ENCODE measurements around the gene TMEM101.

The TMEM101 gene

DNA sequence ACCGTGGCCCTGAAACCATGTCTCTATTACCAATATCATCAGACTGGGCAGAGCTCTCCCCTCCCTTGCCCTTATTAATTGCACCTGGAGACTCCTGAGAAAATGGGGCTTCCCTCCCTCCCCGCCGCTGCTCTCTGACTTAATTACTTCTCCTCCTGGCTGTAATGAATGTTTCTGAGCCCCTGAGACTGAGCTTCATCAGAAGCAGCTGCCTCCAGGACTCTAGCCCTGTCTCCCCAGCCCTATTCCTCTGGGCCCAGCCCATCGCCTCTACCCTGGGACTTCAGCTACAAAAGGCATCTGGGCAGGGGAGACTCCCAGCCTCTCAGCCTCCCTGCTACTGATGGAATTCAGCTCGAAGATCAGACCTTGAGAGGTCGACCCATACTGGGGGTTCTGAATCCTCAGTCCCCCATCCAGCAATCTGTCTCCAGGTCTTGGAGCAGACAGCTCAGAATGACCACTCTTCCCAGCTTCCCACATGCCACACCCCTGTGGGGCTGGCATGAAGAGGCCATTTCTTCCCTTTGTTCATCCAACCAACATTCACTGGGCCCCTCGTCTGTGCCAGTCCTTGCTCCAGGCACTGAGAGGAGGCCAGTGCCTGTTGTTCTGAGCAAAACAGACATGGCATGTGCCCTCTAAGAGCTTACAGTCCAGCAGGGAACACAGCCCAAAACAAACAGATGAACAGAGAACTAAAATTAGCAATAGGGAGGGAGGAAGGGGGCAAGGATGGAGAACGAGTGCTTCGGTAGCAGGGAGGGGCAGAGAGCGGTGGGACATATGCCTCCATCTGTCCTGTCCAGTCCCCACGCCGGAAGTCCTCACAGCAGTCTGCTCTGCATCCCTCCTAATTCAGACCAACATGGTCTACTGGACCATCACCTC is 27.4 kb downstream of the TMEM101 start:
- TF ChIP-seq, protein P1, sequence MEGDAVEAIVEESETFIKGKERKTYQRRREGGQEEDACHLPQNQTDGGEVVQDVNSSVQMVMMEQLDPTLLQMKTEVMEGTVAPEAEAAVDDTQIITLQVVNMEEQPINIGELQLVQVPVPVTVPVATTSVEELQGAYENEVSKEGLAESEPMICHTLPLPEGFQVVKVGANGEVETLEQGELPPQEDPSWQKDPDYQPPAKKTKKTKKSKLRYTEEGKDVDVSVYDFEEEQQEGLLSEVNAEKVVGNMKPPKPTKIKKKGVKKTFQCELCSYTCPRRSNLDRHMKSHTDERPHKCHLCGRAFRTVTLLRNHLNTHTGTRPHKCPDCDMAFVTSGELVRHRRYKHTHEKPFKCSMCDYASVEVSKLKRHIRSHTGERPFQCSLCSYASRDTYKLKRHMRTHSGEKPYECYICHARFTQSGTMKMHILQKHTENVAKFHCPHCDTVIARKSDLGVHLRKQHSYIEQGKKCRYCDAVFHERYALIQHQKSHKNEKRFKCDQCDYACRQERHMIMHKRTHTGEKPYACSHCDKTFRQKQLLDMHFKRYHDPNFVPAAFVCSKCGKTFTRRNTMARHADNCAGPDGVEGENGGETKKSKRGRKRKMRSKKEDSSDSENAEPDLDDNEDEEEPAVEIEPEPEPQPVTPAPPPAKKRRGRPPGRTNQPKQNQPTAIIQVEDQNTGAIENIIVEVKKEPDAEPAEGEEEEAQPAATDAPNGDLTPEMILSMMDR (IDR thresholded peaks at IDR 0.05) = no peak

DNA sequence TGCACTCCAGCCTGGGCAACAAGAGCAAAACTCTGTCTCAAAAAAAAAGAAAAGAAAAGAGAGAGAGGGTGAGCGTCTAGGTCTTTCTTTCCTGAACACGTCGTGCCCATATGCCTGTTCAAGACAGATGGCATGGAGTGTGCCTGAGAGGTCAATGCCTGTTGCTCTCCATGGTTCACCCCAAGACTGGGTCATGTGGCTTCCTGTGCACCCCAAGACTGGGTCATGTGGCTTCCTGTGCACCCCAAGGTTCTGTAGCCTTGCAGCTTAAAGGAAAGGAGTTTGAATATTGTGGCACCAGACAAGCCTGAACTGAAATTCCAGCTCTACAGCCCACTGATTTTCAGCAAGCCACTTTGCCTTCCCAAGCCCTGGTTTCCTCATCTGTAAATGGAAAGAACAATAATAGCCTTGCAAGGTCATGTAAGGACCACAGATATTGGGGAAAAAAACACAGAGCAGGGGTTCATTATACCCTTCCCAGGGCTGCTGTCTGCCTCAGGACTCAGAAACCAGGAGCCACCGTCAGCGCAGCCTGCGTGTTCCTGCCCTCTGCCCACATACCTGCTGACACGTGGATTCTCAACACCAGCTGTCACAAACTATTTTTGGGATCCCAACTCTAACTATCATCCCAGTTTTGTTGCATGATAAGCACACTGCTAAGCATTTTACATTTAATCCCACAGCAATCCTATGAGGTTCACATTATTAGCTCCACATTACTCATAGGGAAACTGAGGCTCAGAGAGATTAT is 28.4 kb downstream of the TMEM101 start:
- TF ChIP-seq, protein P1 (IDR thresholded peaks at IDR 0.05) = no peak

DNA sequence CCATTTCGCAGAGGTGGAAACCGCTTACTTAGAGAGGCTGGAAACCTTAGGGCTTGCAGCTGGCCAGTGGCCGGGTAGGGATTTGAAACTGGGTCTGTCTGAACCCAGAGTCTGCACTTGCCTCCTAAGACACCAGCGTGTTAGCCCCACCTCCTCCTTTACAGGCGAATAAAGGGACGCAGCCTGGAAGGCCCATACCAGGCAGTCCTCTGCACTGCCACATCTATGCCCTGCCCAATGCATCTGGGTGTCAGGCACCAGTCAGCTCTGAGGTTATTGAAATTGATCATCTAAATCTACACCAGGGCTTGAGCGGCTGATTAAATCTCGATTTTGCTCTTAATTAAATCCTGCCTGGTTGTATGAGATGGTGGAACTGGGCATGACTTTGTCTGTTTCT is 30.2 kb downstream of the TMEM101 start:
- TF ChIP-seq, protein P1 (IDR thresholded peaks at IDR 0.05) = no peak

DNA sequence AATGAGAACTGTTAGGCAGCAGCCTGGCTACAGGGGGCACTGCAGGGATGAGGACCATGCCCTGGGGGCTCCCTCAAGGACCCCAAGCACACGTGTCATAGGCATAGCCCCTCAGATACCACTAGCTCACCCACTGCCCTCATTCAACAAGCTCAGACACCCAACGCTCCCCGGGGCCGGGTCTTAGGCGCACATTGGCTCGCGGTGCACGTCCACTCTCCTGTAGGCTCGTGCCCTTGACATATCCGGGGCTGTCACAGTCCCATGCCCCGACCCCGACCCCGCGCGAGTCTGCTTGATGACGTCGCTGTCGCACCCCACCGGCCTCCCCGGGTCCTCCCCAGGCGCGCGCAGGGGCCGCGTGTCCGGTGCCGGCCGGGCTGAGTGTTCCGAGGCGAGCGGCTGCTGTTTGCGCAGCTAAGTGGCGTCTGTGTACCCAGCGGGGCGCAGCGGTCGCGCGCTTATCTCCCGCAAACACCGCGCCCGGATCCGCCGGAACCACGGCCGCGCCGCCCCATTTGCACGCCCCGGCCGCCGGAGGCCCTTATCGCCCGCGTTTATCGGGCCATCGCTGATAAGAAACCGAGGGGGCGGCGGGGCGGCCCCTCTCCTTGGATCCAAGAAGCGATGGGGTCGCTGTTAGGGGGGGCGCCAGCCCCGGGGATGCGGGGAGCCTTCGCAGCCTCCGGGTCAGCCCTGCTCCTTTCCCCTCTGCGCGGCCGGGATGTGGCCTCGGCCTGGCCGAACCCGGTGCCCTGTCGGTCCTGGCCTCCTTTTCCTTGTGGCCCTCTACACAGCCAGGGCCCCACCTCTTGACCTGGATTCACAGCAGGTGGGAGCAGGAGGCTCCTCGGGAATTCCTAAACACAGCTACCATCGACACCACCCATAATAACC is 31.0 kb downstream of the TMEM101 start:
- TF ChIP-seq, protein P1 (IDR thresholded peaks at IDR 0.05) = 0 out of 2 replicates have a peak, but pooled peaks have one; percentile 8

DNA sequence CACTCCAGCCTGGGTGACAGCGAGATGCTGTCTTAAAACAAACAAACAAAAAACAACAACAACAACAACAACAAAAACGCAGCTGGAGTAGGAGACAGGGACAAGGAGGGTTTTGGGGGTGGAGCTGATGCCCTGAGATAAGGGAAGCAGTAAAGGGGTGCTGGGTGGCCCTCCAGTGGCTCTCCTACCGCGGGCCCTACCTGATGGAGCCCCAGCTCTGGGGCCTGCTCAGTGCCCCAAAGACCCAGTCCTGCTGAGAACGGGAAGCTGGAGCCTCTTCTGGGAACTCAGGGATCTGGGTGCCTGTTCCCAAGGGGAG is 31.6 kb downstream of the TMEM101 start:
- TF ChIP-seq, protein P1 (IDR thresholded peaks at IDR 0.05) = no peak

DNA sequence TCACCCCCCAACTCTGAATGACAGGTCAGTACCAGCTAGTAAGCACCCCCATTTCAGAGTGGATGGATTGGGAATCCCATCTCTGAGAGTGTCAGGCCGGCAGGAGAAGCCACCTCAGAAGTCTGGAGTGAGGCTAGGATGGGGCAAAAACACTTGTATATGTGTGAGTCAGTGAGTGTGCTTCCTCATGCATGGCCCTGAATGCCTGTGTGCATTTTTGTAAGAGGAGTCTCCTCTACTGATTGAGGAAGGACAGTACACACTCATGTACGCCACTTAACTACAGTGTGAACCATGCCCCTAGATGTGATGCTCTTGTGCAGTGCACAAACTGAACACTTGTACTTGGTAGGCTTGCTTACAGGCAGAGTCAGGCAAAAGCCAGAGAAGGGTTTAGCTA is 32.6 kb downstream of the TMEM101 start:
- TF ChIP-seq, protein P1 (IDR thresholded peaks at IDR 0.05) = no peak

DNA sequence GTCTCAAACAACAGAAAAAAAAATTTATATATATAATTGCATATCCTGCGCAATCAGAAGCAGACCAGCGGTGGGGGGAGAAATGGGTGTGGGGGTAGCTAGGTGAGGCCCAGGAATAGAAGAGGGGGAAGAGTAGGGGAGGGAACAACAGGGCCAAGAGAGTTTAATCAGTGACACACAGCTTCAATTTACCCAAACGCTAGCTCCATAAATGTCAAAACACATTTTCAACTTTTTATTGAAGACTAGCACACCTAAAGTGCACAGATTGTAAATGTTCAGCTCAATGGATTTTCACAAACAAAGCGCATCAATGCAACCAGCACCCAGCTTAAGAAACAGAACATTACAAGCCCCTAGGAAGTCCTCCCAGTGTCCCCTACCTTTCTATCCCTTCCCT is 35.1 kb downstream of the TMEM101 start:
- TF ChIP-seq, protein P1 (IDR thresholded peaks at IDR 0.05) = no peak
